ENCODE measurements around the gene IFNL1. TPM values are rescaled to one million over a fixed set of nuclear protein-coding genes. Genes with fewer than 3 reads are reported as not detected.
"Not testable (repeated sequence)": the region's sequence is repeated elsewhere in the genome, so short reads cannot be mapped to it uniquely, and the experiment has no call there.

IFNL1 gene
- total RNA-seq, 1 donor from 2014 or later = not detected

- not testable (repeated sequence) for FAIRE-seq; DNase-seq (ENCODE audit: low spot score in 2 of 2)
Measured at GRCh38 chr19:39269369-39269768, 26.8 kb upstream of the IFNL1 start.

- DNase-seq (ENCODE audit: low spot score in 2 of 2) = no peak
- FAIRE-seq = no peak
Measured at GRCh38 chr19:39270036-39270871, 26.0 kb upstream of the IFNL1 start.

GRCh38 chr19:39273859-39274258 lies 22.3 kb upstream of the IFNL1 start:
- DNase-seq (ENCODE audit: low spot score in 2 of 2) = not testable (repeated sequence)

GRCh38 chr19:39275578-39275977 lies 20.6 kb upstream of the IFNL1 start:
- DNase-seq (ENCODE audit: low spot score in 2 of 2) (no peak), FAIRE-seq (no peak)

More at GRCh38 chr19:39273859-39274258, 22.3 kb upstream of the IFNL1 start:
- not testable (repeated sequence) for FAIRE-seq

DNA sequence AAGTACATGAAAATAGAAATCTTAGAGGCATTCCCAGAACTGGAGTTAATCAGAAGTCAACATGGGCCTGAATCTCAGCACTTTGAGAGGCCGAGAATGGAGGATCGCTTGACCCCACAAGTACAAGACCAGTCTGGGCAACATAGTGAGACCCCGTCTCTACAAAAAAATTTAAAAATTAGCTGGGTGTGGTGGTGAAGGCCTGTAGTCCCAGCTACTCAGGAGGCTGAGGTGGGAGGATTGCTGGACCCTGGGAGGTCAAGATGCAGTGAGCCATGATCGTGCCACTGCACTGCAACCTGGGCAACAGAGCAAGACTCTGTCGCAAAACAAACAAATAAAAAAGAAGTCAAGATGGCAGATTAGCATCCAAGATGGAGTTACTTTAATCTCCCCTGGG lies 19.5 kb upstream of the IFNL1 start:
- FAIRE-seq (no peak), DNase-seq (ENCODE audit: low spot score in 2 of 2) (no peak)

GRCh38 chr19:39277598-39277997 lies 18.6 kb upstream of the IFNL1 start:
- FAIRE-seq = no peak
- DNase-seq (ENCODE audit: low spot score in 2 of 2) = no peak

DNA sequence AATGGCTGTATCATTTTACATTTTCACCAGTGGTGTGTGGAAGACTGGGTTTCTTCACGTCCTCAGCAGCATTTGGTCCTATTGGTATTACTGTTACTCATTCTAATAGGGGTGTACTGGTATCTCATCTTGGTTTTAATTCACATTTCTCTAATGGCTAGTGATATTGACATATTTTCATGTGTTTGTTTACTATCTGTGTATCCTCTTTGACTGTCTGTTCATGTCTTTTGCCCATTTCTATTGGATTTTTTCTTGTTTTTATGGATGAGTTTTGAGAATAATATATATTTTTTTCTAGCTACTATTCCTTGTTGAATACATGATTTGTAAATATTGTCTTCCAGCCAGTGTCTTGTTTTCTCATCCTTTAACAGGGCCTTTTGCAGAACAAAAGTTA lies 14.2 kb upstream of the IFNL1 start:
- no peak for DNase-seq (ENCODE audit: low spot score in 2 of 2)
- FAIRE-seq = no peak

DNA sequence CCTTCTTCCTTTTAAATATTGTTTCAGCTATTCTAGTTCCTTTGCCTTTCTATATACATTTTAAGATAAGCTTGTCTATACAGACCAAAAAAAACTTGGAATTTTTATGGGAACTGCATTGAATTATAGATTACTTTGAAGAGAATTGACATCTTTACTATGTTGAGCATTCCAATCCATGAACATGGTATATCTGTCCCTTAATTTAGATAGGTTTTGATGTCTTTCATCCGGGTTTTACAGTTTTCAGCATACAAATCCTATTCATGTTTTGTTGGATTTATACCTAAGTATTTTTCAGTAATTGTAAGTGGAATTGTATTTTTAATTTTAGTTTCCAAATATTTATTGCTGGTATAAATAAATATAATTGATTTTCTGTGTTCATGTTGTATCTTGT lies 12.2 kb upstream of the IFNL1 start:
- FAIRE-seq (no peak), DNase-seq (ENCODE audit: low spot score in 2 of 2) (no peak)

DNA sequence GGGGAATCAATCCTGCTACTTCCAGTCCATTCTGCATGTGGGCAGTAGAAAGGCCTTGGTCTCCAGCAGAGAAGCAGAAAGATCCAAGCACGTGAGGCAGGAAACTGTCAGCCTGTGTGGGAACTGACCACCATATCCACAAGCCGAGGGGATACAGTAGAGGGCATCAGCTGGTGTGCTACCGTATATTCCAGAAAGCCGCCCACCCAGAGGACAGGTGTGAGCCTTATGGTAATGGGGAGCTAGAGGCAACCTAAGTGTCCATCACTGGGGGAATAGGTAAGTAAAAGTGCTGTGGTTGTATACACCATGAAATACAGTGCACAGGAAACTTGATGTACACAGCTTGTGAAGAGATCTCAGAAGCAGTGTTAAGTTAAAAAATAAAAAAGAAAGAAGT lies 2.8 kb upstream of the IFNL1 start:
- no peak for FAIRE-seq
- no peak for DNase-seq (ENCODE audit: low spot score in 2 of 2)

- no peak for DNase-seq (ENCODE audit: low spot score in 2 of 2)
- FAIRE-seq = no peak
Measured at GRCh38 chr19:39296906-39297305, 699 bp downstream of the IFNL1 start.

- no peak for DNase-seq (ENCODE audit: low spot score in 2 of 2)
- no peak for FAIRE-seq
Measured at GRCh38 chr19:39297931-39298634, 1.9 kb downstream of the IFNL1 start.

DNA sequence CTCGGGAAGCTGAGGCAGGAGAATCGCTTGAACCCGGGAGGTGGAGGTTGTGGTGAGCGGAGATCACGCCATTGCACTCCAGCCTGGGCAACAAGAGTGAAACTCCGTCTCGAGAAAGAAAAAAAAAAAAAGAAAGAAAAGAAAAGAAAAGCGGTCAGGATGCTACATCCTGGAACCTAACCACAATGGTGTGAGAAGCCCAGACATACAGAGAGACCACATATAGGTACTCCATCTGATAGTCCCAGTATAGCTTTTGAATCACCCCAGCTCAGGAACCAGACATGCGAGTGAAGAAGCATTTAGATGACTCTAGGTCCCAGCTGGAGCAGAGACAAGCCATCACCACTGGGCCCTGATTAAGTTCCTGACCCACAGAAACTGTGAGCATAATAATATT lies 3.2 kb downstream of the IFNL1 start:
- FAIRE-seq = no peak
- no peak for DNase-seq (ENCODE audit: low spot score in 2 of 2)

DNA sequence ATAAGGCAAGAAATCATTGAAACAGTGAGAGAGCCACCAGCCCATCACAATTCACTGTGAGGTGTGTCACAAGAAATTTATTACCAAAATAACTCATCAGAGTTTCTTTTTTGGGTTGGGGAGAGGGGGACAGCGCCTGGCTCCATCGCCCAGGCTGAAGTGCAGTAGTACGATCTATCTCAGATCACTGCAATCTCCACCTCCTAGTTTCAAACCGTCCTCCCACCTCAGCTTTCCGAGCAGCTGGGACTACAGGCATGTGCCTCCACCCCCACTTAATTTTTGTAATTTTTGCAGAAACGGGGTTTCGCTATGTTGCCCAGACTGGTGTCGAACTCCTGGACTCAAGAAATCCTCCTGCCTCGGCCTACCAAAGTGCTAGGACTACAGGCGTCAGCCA lies 3.6 kb downstream of the IFNL1 start:
- no peak for FAIRE-seq

DNA sequence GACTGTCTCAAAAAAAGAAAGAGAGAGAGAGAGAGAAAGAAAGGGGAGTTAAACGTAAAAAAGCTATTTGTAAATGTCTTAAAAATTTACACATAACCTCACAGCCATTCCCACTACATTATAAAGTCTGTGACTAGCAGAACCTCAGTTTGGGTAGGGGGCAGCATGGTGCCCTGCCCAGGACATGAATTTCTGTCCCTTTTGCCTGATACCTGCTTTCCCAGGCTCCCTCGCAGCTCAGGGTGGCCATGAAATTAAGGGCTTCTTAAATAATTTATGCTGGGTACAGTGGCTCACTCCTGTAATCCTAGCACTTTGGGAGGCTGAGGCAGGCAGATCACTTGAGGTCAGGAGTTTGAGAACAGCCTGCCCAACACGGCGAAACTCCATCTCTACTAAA lies 4.8 kb downstream of the IFNL1 start:
- FAIRE-seq = no peak
- DNase-seq (ENCODE audit: low spot score in 2 of 2) = no peak

More for the DNA sequence above, 3.6 kb downstream of the IFNL1 start:
- no peak for DNase-seq (ENCODE audit: low spot score in 2 of 2)

DNA sequence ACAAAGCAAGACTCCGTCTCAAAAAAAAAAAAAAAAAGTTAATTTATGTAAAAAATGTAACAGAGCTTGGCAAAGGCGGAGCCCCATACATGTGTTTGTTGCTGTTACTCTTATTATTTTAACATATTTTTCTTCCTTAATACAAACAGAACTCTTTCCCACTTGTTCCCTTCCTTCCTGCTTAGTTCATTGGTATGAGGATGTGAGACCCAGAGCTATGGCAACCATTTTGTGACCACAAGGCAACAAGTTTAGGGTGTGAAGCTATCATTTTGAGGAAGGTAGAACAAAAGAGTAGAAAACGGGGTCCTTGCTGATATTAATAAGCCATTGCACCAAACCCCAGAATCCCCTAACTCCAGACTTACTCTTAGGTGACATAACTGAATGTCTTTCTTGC lies 5.4 kb downstream of the IFNL1 start:
- DNase-seq (ENCODE audit: low spot score in 2 of 2) (no peak), FAIRE-seq (no peak)

DNA sequence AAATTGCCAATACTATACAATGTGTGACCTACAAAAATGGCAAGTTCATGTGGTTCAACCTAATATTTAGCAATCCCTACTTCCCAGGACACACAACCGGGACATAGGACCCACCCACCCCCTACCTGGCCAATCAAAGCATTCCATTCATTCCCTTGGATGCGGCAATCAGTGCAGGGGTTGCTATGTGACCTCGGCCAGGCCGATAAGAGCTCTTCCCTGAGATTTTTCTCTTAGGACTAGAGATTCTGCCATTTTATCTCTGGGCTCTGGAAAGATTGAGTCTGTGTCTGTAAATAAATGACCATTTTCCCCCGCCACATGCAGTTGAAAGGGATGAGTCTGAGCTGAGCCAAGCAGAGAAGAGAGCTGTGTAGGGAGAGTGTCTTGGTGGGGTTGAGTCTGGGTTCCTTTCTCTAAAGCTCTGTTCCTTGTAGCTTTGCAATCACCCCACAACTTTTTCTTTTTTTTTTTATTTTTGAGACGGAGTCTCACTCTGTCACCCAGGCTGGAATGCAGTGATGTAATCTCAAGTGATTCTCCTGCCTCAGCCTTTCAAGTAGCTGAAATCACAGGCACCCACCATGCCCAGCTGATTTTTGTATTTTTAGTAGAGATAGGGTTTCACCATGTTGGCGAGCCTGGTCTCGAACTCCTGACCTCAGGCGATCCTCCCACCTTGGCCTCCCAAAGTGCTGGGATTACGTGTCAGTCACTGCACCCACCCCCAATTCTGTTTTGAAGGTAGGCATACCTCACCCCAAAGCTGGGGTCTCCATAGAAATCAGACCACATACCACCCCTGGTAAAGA lies 7.4 kb downstream of the IFNL1 start:
- DNase-seq (ENCODE audit: low spot score in 2 of 2) = no peak
- no peak for FAIRE-seq

DNA sequence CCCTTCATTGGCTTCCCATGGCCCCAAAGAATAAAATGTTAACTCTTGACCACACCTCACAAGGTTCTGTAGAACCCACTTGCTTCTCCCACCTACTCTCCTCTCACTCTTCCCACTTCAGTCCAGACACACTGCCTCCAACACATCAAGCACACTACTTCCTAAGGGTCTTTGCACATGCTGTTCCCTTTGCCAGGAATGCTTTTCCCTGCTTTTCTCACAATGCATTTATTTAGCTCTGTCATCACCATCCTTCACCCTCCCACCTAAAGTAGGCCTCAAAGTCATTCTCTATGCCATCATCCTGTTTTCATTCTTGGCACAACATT lies 7.9 kb downstream of the IFNL1 start:
- no peak for DNase-seq (ENCODE audit: low spot score in 2 of 2)
- FAIRE-seq = no peak

- FAIRE-seq = no peak
- DNase-seq (ENCODE audit: low spot score in 2 of 2) = no peak
Measured at GRCh38 chr19:39304701-39305571, 8.7 kb downstream of the IFNL1 start.

GRCh38 chr19:39306075-39306474 lies 9.9 kb downstream of the IFNL1 start:
- DNase-seq (ENCODE audit: low spot score in 2 of 2) = no peak
- FAIRE-seq = no peak
